Mesenchymal stem cell (in vitro differentiated cells and primary cell): ENCODE data around the gene ZBTB24.

Source experiments
- DNase-seq: peaks from one replicate; pipeline ENCODE4 v3.0.0-alpha.2; 2013
- H2AFZ ChIP-seq: one replicate; pipeline ENCODE4 v1.6.1; 2013; ENCODE audit warnings: low read depth, mild to moderate bottlenecking, control low read depth, inconsistent platforms, low read length, moderate library complexity
- H2AK5ac ChIP-seq: 2 replicates; pipeline ENCODE4 v1.6.1; 2013; ENCODE audit warnings: low read length, moderate library complexity, mild to moderate bottlenecking, inconsistent platforms; ENCODE audit not compliant: severe bottlenecking
- H2BK120ac ChIP-seq: one replicate; pipeline ENCODE4 v1.6.1; 2013; ENCODE audit warnings: low read depth, mild to moderate bottlenecking, inconsistent platforms, low read length, moderate library complexity
- H2BK12ac ChIP-seq, 2 experiments: one replicate each; pipeline ENCODE4 v1.6.1; 2013; ENCODE audit warnings: inconsistent platforms in 2 of 2, low read length in 2 of 2, mild to moderate bottlenecking in 2 of 2, moderate library complexity in 2 of 2, control low read depth in 1 of 2
- H2BK15ac ChIP-seq: one replicate; pipeline ENCODE4 v1.6.1; 2013; ENCODE audit warnings: mild to moderate bottlenecking, low read depth, inconsistent platforms; ENCODE audit not compliant: poor library complexity, severe bottlenecking
- H2BK5ac ChIP-seq: 2 replicates; pipeline ENCODE4 v1.6.1; 2013; ENCODE audit warnings: low read depth, mild to moderate bottlenecking, low read length, control low read depth, inconsistent platforms; ENCODE audit not compliant: poor library complexity, severe bottlenecking
- H3K14ac ChIP-seq, 2 experiments: one replicate each; pipeline ENCODE4 v1.6.1; 2013; ENCODE audit warnings: inconsistent platforms in 2 of 2, low read length in 2 of 2, control low read depth in 1 of 2, mild to moderate bottlenecking in 1 of 2, moderate library complexity in 1 of 2
- H3K18ac ChIP-seq, 2 experiments: one replicate each; pipeline ENCODE4 v1.6.1; 2013; ENCODE audit warnings: inconsistent platforms in 2 of 2, low read length in 2 of 2, control low read depth in 1 of 2, low read depth in 1 of 2, mild to moderate bottlenecking in 1 of 2
- H3K23ac ChIP-seq, 2 experiments: one replicate each; pipeline ENCODE4 v1.6.1; 2013; ENCODE audit warnings: inconsistent platforms in 2 of 2, low read length in 2 of 2, mild to moderate bottlenecking in 2 of 2, moderate library complexity in 2 of 2, control low read depth in 1 of 2
- H3K27ac ChIP-seq: 2 replicates; pipeline ENCODE4 v1.5.1; 2013; ENCODE audit warnings: mild to moderate bottlenecking, moderate library complexity, low read length, control low read depth, inconsistent platforms; ENCODE audit not compliant: poor library complexity, severe bottlenecking
- H3K27me3 ChIP-seq, 2 experiments: 2 replicates each; pipeline versions ENCODE4 v1.6.1 to v1.7.0; 2013; ENCODE audit warnings: low read length in 2 of 2, mild to moderate bottlenecking in 2 of 2, moderate library complexity in 2 of 2, control low read depth in 1 of 2, inconsistent platforms in 1 of 2; ENCODE audit not compliant: control insufficient read depth in 1 of 2, insufficient read depth in 1 of 2
- H3K36me3 ChIP-seq, 2 experiments: 2 replicates each; pipeline versions ENCODE4 v1.6.1 to v1.7.0; 2013; ENCODE audit warnings: low read length in 2 of 2, control low read depth in 1 of 2, inconsistent platforms in 1 of 2, low read depth in 1 of 2, mild to moderate bottlenecking in 1 of 2; ENCODE audit not compliant: insufficient read depth in 2 of 2, control insufficient read depth in 1 of 2
- H3K4ac ChIP-seq, 2 experiments: one replicate each; pipeline ENCODE4 v1.6.1; 2013; ENCODE audit warnings: inconsistent platforms in 2 of 2, low read length in 2 of 2, mild to moderate bottlenecking in 2 of 2, moderate library complexity in 2 of 2, control low read depth in 1 of 2, low read depth in 1 of 2
- H3K4me1 ChIP-seq: 2 replicates; pipeline ENCODE4 v1.6.1; 2013; ENCODE audit warnings: low read depth, low read length, control low read depth; ENCODE audit not compliant: control insufficient read depth, insufficient read depth
- H3K4me2 ChIP-seq: 2 replicates; pipeline ENCODE4 v1.6.1; 2013; ENCODE audit warnings: low read length, mild to moderate bottlenecking, inconsistent platforms; ENCODE audit not compliant: poor library complexity, severe bottlenecking
- H3K4me3 ChIP-seq, 2 experiments: 2 replicates each; pipeline versions ENCODE4 v1.5.1 to v1.7.0; 2013; ENCODE audit warnings: low read length in 2 of 2, mild to moderate bottlenecking in 2 of 2, control low read depth in 1 of 2, low read depth in 1 of 2; ENCODE audit not compliant: insufficient read depth in 1 of 2
- H3K79me1 ChIP-seq: replicated peaks from 2 replicates; pipeline ENCODE4 v1.6.1; 2013; ENCODE audit warnings: mild to moderate bottlenecking, control low read depth, low read length, inconsistent platforms; ENCODE audit not compliant: poor library complexity, severe bottlenecking
- H3K9ac ChIP-seq: 2 replicates; pipeline ENCODE4 v1.7.0; 2013; ENCODE audit warnings: mild to moderate bottlenecking, low read length, moderate library complexity
- H3K9me3 ChIP-seq: 2 replicates; pipeline ENCODE4 v1.7.0; 2013; ENCODE audit warnings: mild to moderate bottlenecking, low read length; ENCODE audit not compliant: control insufficient read depth
- H4K8ac ChIP-seq: one replicate; pipeline ENCODE4 v1.6.1; 2013; ENCODE audit warnings: inconsistent platforms, mild to moderate bottlenecking, low read length, moderate library complexity
- H4K91ac ChIP-seq: one replicate; pipeline ENCODE4 v1.6.1; 2013; ENCODE audit warnings: mild to moderate bottlenecking, low read length, inconsistent platforms
- WGBS: methylation state at CpG from one replicate; pipeline ENCODE4 v1.1.7; 2013; ENCODE audit warnings: mixed read lengths; 5-methylcytosine and 5-hydroxymethylcytosine counted together

ZBTB24 gene

GRCh38 chr6:109507490-109508072 lies 24.6 kb upstream of the ZBTB24 start:
- Histone ChIP-seq H3K36me3 (no peaks in the 10 kb centered on the region), H2BK12ac (no peak overlapping the region), H3K27ac (no peak overlapping the region), H2BK120ac (no peak overlapping the region), H4K91ac (no peak overlapping the region), H2AFZ (no peak overlapping the region), H3K4me2 (no peak overlapping the region), H2AK5ac (no peak overlapping the region), H3K4me1 (peaks cover 4% of the 10 kb centered on the region), H3K27me3 (peaks cover 0 to 16% of the 10 kb centered on the region in 2 experiments), H3K79me1 (no peaks in the 10 kb centered on the region), H3K4ac (no peak overlapping the region), H2BK15ac (no peak overlapping the region), H3K4me3 (no peak overlapping the region), H2BK5ac (no peak overlapping the region), H4K8ac (no peak overlapping the region), H3K18ac (no peak overlapping the region), H3K9ac (no peak overlapping the region), H3K14ac (no peak overlapping the region), H3K23ac (no peak overlapping the region), H3K9me3 (no peaks in the 10 kb centered on the region)
- no peak for DNase-seq
- 87% methylated on average over 4 of the region's 4 CpGs for WGBS

- Histone ChIP-seq H3K14ac (no peak overlapping the region), H2AFZ (no peak overlapping the region), H2BK12ac (no peak overlapping the region), H3K9me3 (no peaks in the 10 kb centered on the region), H3K27ac (no peak overlapping the region), H3K18ac (no peak overlapping the region), H3K4me2 (no peak overlapping the region), H4K8ac (no peak overlapping the region), H4K91ac (no peak overlapping the region), H3K9ac (no peak overlapping the region), H3K23ac (no peak overlapping the region), H3K4me3 (no peak overlapping the region), H2BK15ac (no peak overlapping the region), H3K27me3 (peaks cover 0 to 16% of the 10 kb centered on the region in 2 experiments), H3K4ac (no peak overlapping the region), H2BK120ac (no peak overlapping the region), H2BK5ac (no peak overlapping the region), H2AK5ac (no peak overlapping the region), H3K4me1 (peaks cover 4% of the 10 kb centered on the region), H3K36me3 (no peaks in the 10 kb centered on the region), H3K79me1 (no peaks in the 10 kb centered on the region)
- no peak for DNase-seq
- 90% methylated on average over 2 of the region's 2 CpGs for WGBS
Measured at GRCh38 chr6:109506841-109507240, 23.8 kb upstream of the ZBTB24 start.

- Histone ChIP-seq H4K8ac (no peak overlapping the region), H2BK120ac (no peak overlapping the region), H3K9ac (no peak overlapping the region), H3K4me2 (no peak overlapping the region), H2AFZ (no peak overlapping the region), H3K4me1 (peaks cover 4% of the 10 kb centered on the region), H4K91ac (no peak overlapping the region), H2AK5ac (no peak overlapping the region), H3K14ac (no peak overlapping the region), H3K27me3 (peaks cover 0 to 21% of the 10 kb centered on the region in 2 experiments), H3K9me3 (no peaks in the 10 kb centered on the region), H3K4me3 (no peak overlapping the region), H2BK12ac (no peak overlapping the region), H3K36me3 (no peaks in the 10 kb centered on the region), H3K18ac (no peak overlapping the region), H3K23ac (no peak overlapping the region), H3K27ac (no peak overlapping the region), H3K4ac (no peak overlapping the region), H2BK15ac (no peak overlapping the region), H2BK5ac (no peak overlapping the region), H3K79me1 (no peaks in the 10 kb centered on the region)
- no peak for DNase-seq
- no CpG with 5 or more reads among the region's 2 CpGs for WGBS
Measured at GRCh38 chr6:109506314-109506713, 23.3 kb upstream of the ZBTB24 start.

- Histone ChIP-seq H4K91ac (no peak overlapping the region), H3K9me3 (no peaks in the 10 kb centered on the region), H3K4me2 (no peak overlapping the region), H2BK12ac (no peak overlapping the region), H3K4me1 (peaks cover 4% of the 10 kb centered on the region), H2BK15ac (no peak overlapping the region), H3K4me3 (no peak overlapping the region), H3K14ac (no peak overlapping the region), H3K79me1 (no peaks in the 10 kb centered on the region), H4K8ac (no peak overlapping the region), H2AFZ (no peak overlapping the region), H2AK5ac (no peak overlapping the region), H2BK120ac (no peak overlapping the region), H3K18ac (no peak overlapping the region), H3K4ac (no peak overlapping the region), H3K36me3 (no peaks in the 10 kb centered on the region), H3K9ac (no peak overlapping the region), H2BK5ac (no peak overlapping the region), H3K27me3 (peaks cover 0 to 20% of the 10 kb centered on the region in 2 experiments), H3K27ac (no peak overlapping the region), H3K23ac (no peak overlapping the region)
- DNase-seq, result no peak
- 73% methylated on average over 8 of the region's 10 CpGs for WGBS
Measured at GRCh38 chr6:109503327-109504224, 20.6 kb upstream of the ZBTB24 start.
